ENCODE results near the gene PDE4B. TPM values are rescaled to one million over a fixed set of nuclear protein-coding genes. Genes with fewer than 3 reads are reported as not detected.

PDE4B gene
- total and polyA plus RNA-seq, 3 experiments from 2014 or later: 29.7 to 34.5 (median 31.4) TPM

GRCh38 chr1:66210635-66211244 lies 418.0 kb downstream of the PDE4B start:
- Histone ChIP-seq H3K27me3 (ENCODE audit: insufficient read depth, low read length, poor library complexity, severe bottlenecking) (no peaks in the 10 kb centered on the region), H3K4me1 (ENCODE audit: insufficient read depth, low read length) (peaks cover 9% of the 10 kb centered on the region), H3K4me3 (ENCODE audit: low read length) (no peak overlapping the region), H3K36me3 (ENCODE audit: insufficient read depth, low read length) (no peaks in the 10 kb centered on the region), H3K27ac (ENCODE audit: low read depth, low read length) (no peak overlapping the region), H3K9me3 (ENCODE audit: low read length) (no peaks in the 10 kb centered on the region)
- ChIA-PET POLR2A (no interaction called here), CTCF (no interaction called here)
- H3K27ac Mint-ChIP-seq: no peak overlapping the region
- H3K9me3 Mint-ChIP-seq: peaks cover 0 to 1% (median 0%) of the 10 kb centered on the region in 5 donors
- DNase-seq: no peak
- H3K27me3 Mint-ChIP-seq: peaks cover 3 to 24% of the 10 kb centered on the region in 2 donors
- H3K36me3 Mint-ChIP-seq: no peaks in the 10 kb centered on the region
- peaks cover 7 to 9% (median 7%) of the 10 kb centered on the region in 3 donors for H3K4me1 Mint-ChIP-seq
- H3K4me3 Mint-ChIP-seq: no peak overlapping the region

GRCh38 chr1:66211521-66211920 lies 418.8 kb downstream of the PDE4B start:
- Histone ChIP-seq H3K4me3 (ENCODE audit: low read length) (no peak overlapping the region), H3K27me3 (ENCODE audit: insufficient read depth, low read length, poor library complexity, severe bottlenecking) (no peaks in the 10 kb centered on the region), H3K36me3 (ENCODE audit: insufficient read depth, low read length) (no peaks in the 10 kb centered on the region), H3K4me1 (ENCODE audit: insufficient read depth, low read length) (peaks cover 9% of the 10 kb centered on the region), H3K27ac (ENCODE audit: low read depth, low read length) (no peak overlapping the region), H3K9me3 (ENCODE audit: low read length) (no peaks in the 10 kb centered on the region)
- no peak for DNase-seq
- Mint-ChIP-seq H3K4me3 (no peak overlapping the region), H3K9me3 (no peaks in the 10 kb centered on the region), H3K4me1 (peaks cover 7 to 9% (median 7%) of the 10 kb centered on the region in 3 donors), H3K27ac (no peak overlapping the region), H3K27me3 (peaks cover 3 to 24% of the 10 kb centered on the region in 2 donors), H3K36me3 (no peaks in the 10 kb centered on the region)
- CTCF ChIA-PET: no interaction called here
- POLR2A ChIA-PET: no interaction called here

GRCh38 chr1:66213491-66213890 lies 420.8 kb downstream of the PDE4B start:
- Mint-ChIP-seq H3K4me1 (peaks cover 7 to 9% (median 7%) of the 10 kb centered on the region in 3 donors), H3K27me3 (peaks cover 3 to 20% of the 10 kb centered on the region in 2 donors), H3K4me3 (no peak overlapping the region), H3K9me3 (no peaks in the 10 kb centered on the region), H3K27ac (no peak overlapping the region), H3K36me3 (no peaks in the 10 kb centered on the region)
- Histone ChIP-seq H3K27ac (ENCODE audit: low read depth, low read length) (no peak overlapping the region), H3K27me3 (ENCODE audit: insufficient read depth, low read length, poor library complexity, severe bottlenecking) (no peaks in the 10 kb centered on the region), H3K4me3 (ENCODE audit: low read length) (no peak overlapping the region), H3K36me3 (ENCODE audit: insufficient read depth, low read length) (no peaks in the 10 kb centered on the region), H3K4me1 (ENCODE audit: insufficient read depth, low read length) (peaks cover 9% of the 10 kb centered on the region), H3K9me3 (ENCODE audit: low read length) (no peaks in the 10 kb centered on the region)
- CTCF ChIA-PET: interaction anchor here (1.8 kb wide), 1 partner anchor 29 kb away, joined by 4 read pairs; no protein-coding TSS in a partner anchor
- POLR2A ChIA-PET: no interaction called here
- no peak for DNase-seq

- ChIA-PET POLR2A (no interaction called here), CTCF (no interaction called here)
- no peaks in the 10 kb centered on the region for H3K36me3 Mint-ChIP-seq
- Histone ChIP-seq H3K4me1 (ENCODE audit: insufficient read depth, low read length) (peaks cover 9% of the 10 kb centered on the region), H3K4me3 (ENCODE audit: low read length) (no peak overlapping the region), H3K27me3 (ENCODE audit: insufficient read depth, low read length, poor library complexity, severe bottlenecking) (no peaks in the 10 kb centered on the region), H3K27ac (ENCODE audit: low read depth, low read length) (no peak overlapping the region), H3K9me3 (ENCODE audit: low read length) (no peaks in the 10 kb centered on the region), H3K36me3 (ENCODE audit: insufficient read depth, low read length) (no peaks in the 10 kb centered on the region)
- H3K27me3 Mint-ChIP-seq: peaks cover 0 to 9% of the 10 kb centered on the region in 2 donors
- H3K27ac Mint-ChIP-seq: peak overlapping the region in 7 of 8 donors; percentile 3 to 90 (median 29)
- H3K4me1 Mint-ChIP-seq: peaks cover 7 to 9% (median 7%) of the 10 kb centered on the region in 3 donors
- DNase-seq: peak in 2 of 5 donors; percentile 13 to 51
- H3K4me3 Mint-ChIP-seq: no peak overlapping the region
- H3K9me3 Mint-ChIP-seq: no peaks in the 10 kb centered on the region
Measured at GRCh38 chr1:66214901-66215300, 422.2 kb downstream of the PDE4B start.

- no peak overlapping the region for H3K4me3 Mint-ChIP-seq
- no peak overlapping the region for H3K27ac ChIP-seq (ENCODE audit: low read depth, low read length)
- peaks cover 9% of the 10 kb centered on the region for H3K4me1 ChIP-seq (ENCODE audit: insufficient read depth, low read length)
- H3K27ac Mint-ChIP-seq: no peak overlapping the region
- ChIA-PET CTCF (no interaction called here), POLR2A (no interaction called here)
- H3K4me3 ChIP-seq (ENCODE audit: low read length): no peak overlapping the region
- no peaks in the 10 kb centered on the region for H3K9me3 Mint-ChIP-seq
- H3K4me1 Mint-ChIP-seq: peaks cover 7 to 9% (median 7%) of the 10 kb centered on the region in 3 donors
- H3K36me3 ChIP-seq (ENCODE audit: insufficient read depth, low read length): no peaks in the 10 kb centered on the region
- H3K36me3 Mint-ChIP-seq: no peaks in the 10 kb centered on the region
- no peak for DNase-seq
- no peaks in the 10 kb centered on the region for H3K27me3 ChIP-seq (ENCODE audit: insufficient read depth, low read length, poor library complexity, severe bottlenecking)
- H3K9me3 ChIP-seq (ENCODE audit: low read length): no peaks in the 10 kb centered on the region
- H3K27me3 Mint-ChIP-seq: no peaks in the 10 kb centered on the region
Measured at GRCh38 chr1:66217021-66217420, 424.3 kb downstream of the PDE4B start.

GRCh38 chr1:66217561-66217960 lies 424.9 kb downstream of the PDE4B start:
- POLR2A ChIA-PET: no interaction called here
- Mint-ChIP-seq H3K4me3 (no peak overlapping the region), H3K4me1 (peaks cover 7 to 9% (median 7%) of the 10 kb centered on the region in 3 donors), H3K9me3 (no peaks in the 10 kb centered on the region), H3K27me3 (no peaks in the 10 kb centered on the region), H3K27ac (no peak overlapping the region), H3K36me3 (no peaks in the 10 kb centered on the region)
- Histone ChIP-seq H3K4me3 (ENCODE audit: low read length) (no peak overlapping the region), H3K36me3 (ENCODE audit: insufficient read depth, low read length) (no peaks in the 10 kb centered on the region), H3K4me1 (ENCODE audit: insufficient read depth, low read length) (peaks cover 9% of the 10 kb centered on the region), H3K27ac (ENCODE audit: low read depth, low read length) (no peak overlapping the region), H3K9me3 (ENCODE audit: low read length) (no peaks in the 10 kb centered on the region), H3K27me3 (ENCODE audit: insufficient read depth, low read length, poor library complexity, severe bottlenecking) (no peaks in the 10 kb centered on the region)
- DNase-seq: no peak
- CTCF ChIA-PET: no interaction called here

GRCh38 chr1:66220477-66220876 lies 427.8 kb downstream of the PDE4B start:
- no peaks in the 10 kb centered on the region for H3K9me3 Mint-ChIP-seq
- Histone ChIP-seq H3K36me3 (ENCODE audit: insufficient read depth, low read length) (no peaks in the 10 kb centered on the region), H3K4me1 (ENCODE audit: insufficient read depth, low read length) (no peaks in the 10 kb centered on the region), H3K27me3 (ENCODE audit: insufficient read depth, low read length, poor library complexity, severe bottlenecking) (no peaks in the 10 kb centered on the region), H3K27ac (ENCODE audit: low read depth, low read length) (no peak overlapping the region), H3K9me3 (ENCODE audit: low read length) (no peaks in the 10 kb centered on the region), H3K4me3 (ENCODE audit: low read length) (no peak overlapping the region)
- CTCF ChIA-PET: no interaction called here
- POLR2A ChIA-PET: no interaction called here
- DNase-seq: no peak
- peaks cover 0 to 18% of the 10 kb centered on the region in 2 donors for H3K27me3 Mint-ChIP-seq
- H3K27ac Mint-ChIP-seq: no peak overlapping the region
- no peak overlapping the region for H3K4me3 Mint-ChIP-seq
- H3K4me1 Mint-ChIP-seq: no peaks in the 10 kb centered on the region
- H3K36me3 Mint-ChIP-seq: no peaks in the 10 kb centered on the region

- Mint-ChIP-seq H3K9me3 (no peaks in the 10 kb centered on the region), H3K36me3 (no peaks in the 10 kb centered on the region), H3K4me3 (no peak overlapping the region), H3K27ac (no peak overlapping the region), H3K4me1 (no peaks in the 10 kb centered on the region), H3K27me3 (peaks cover 0 to 20% of the 10 kb centered on the region in 2 donors)
- no peaks in the 10 kb centered on the region for H3K27me3 ChIP-seq (ENCODE audit: insufficient read depth, low read length, poor library complexity, severe bottlenecking)
- H3K36me3 ChIP-seq (ENCODE audit: insufficient read depth, low read length): no peaks in the 10 kb centered on the region
- H3K4me3 ChIP-seq (ENCODE audit: low read length): no peak overlapping the region
- ChIA-PET CTCF (interaction anchor here (6.2 kb wide), 1 partner anchor 19 kb away, joined by 21 read pairs; no protein-coding TSS in a partner anchor), POLR2A (no interaction called here)
- H3K27ac ChIP-seq (ENCODE audit: low read depth, low read length): no peak overlapping the region
- no peaks in the 10 kb centered on the region for H3K9me3 ChIP-seq (ENCODE audit: low read length)
- DNase-seq: no peak
- no peaks in the 10 kb centered on the region for H3K4me1 ChIP-seq (ENCODE audit: insufficient read depth, low read length)
Measured at GRCh38 chr1:66223681-66224080, 431.0 kb downstream of the PDE4B start.

Data from CD8-positive, alpha-beta memory T cell (primary cell).